GM12878 (cell line): ENCODE data around the gene COPS3. TPM values are rescaled to one million over a fixed set of nuclear protein-coding genes. Genes with fewer than 3 reads are reported as not detected.

Experiments
- ATAC-seq: fragments of 200-7000 bp; cut with Tn5 transposase; 3 replicates; pipeline ENCODE4 v1.9.1; 2020; ENCODE audit warnings: mild to moderate bottlenecking, moderate library complexity
- BruUV-seq: library from RNA; stranded (reverse); fragments of 400-500 nt; replicated peaks from 2 replicates; lab custom pipeline; 2021; lab: Mats Ljungman, UMichigan
- CTCF ChIA-PET: fragments of 300-600 bp; sonication (Branson Sonifier 250); formaldehyde crosslinking; extraction: SDS; loops from one replicate; lab custom pipeline; 2021; ENCODE audit warnings: inconsistent platforms; lab: Yijun Ruan, JAX
- POLR2A ChIA-PET: fragments of 350-600 bp; formaldehyde crosslinking; extraction: SDS; loops from one replicate; lab custom pipeline; 2021; ENCODE audit warnings: inconsistent platforms; lab: Charles Lee
- RAD21 ChIA-PET: fragments of 300-600 bp; sonication (Branson Sonifier 250); formaldehyde crosslinking; loops from one replicate; lab custom pipeline; 2023; ENCODE audit warnings: antibody characterized with exemption; ENCODE audit not compliant: unreplicated experiment; lab: Charles Lee
- SMC1A ChIA-PET: fragments of 300-600 bp; sonication (Branson Sonifier 250); formaldehyde crosslinking; loops from one replicate; lab custom pipeline; 2023; ENCODE audit not compliant: unreplicated experiment, uncharacterized antibody; lab: Charles Lee
- DNase-seq: peaks from one replicate; pipeline ENCODE4 v3.0.0-alpha.2; 2011; ENCODE audit warnings: low read depth, low spot score
- FAIRE-seq: peaks from 3 replicates; lab custom pipeline; 2011; peaks lifted over from hg19 to GRCh38; lab: Jason Lieb, UNC
- H2AFZ ChIP-seq: 2 replicates; pipeline ENCODE4 v1.6.0; 2011; ENCODE audit warnings: low read depth, low read length, control low read depth; ENCODE audit not compliant: control insufficient read depth
- H3K27ac ChIP-seq: 2 replicates; pipeline ENCODE4 v1.5.1; 2011; ENCODE audit warnings: control low read depth; ENCODE audit not compliant: control insufficient read depth, insufficient read depth
- H3K27me3 ChIP-seq, 2 experiments: replicated peaks in 1 of 2; 2 replicates each; pipeline versions ENCODE4 v1.6.0 to v1.6.1; 2011; ENCODE audit warnings: low read length in 1 of 2; ENCODE audit not compliant: control insufficient read depth in 2 of 2, insufficient read depth in 2 of 2
- H3K36me3 ChIP-seq, 2 experiments: 2 replicates each; pipeline ENCODE4 v1.5.1; 2011; ENCODE audit warnings: low read length in 1 of 2; ENCODE audit not compliant: control insufficient read depth in 2 of 2, insufficient read depth in 2 of 2
- H3K4me1 ChIP-seq: 2 replicates; pipeline ENCODE4 v1.6.1; 2011; ENCODE audit warnings: mild to moderate bottlenecking, low read length, moderate library complexity, mixed read lengths; ENCODE audit not compliant: control insufficient read depth, insufficient read depth
- H3K4me2 ChIP-seq: 2 replicates; pipeline ENCODE4 v1.6.0; 2011; ENCODE audit warnings: control low read depth; ENCODE audit not compliant: control insufficient read depth, insufficient read depth
- H3K4me3 ChIP-seq: fragments of 200-600 bp; sonication (generic); 2 replicates; pipeline ENCODE4 v1.5.1; 2016
- H3K79me2 ChIP-seq: 2 replicates; pipeline ENCODE4 v1.6.0; 2011; ENCODE audit warnings: low read length; ENCODE audit not compliant: control insufficient read depth, insufficient read depth
- H3K9ac ChIP-seq: 2 replicates; pipeline ENCODE4 v1.8.0; 2011; ENCODE audit warnings: low read length, control low read depth, mixed read lengths; ENCODE audit not compliant: control insufficient read depth, insufficient read depth
- H3K9me3 ChIP-seq: replicated peaks from 3 replicates; pipeline ENCODE4 v1.5.1; 2011; ENCODE audit warnings: mild to moderate bottlenecking, low read length; ENCODE audit not compliant: control insufficient read depth, insufficient read depth
- H4K20me1 ChIP-seq: 2 replicates; pipeline ENCODE4 v1.6.0; 2011; ENCODE audit not compliant: control insufficient read depth, insufficient read depth
- CHD1 ChIP-seq: IDR thresholded peaks from 2 replicates; pipeline ENCODE4 v1.6.1; 2012; ENCODE audit warnings: low read depth, low read length, improper control_type of control experiment
- JUND ChIP-seq: IDR thresholded peaks from 2 replicates; pipeline ENCODE4 v1.6.1; 2012; ENCODE audit warnings: low read depth, mild to moderate bottlenecking, low read length, improper control_type of control experiment, moderate library complexity
- KAT2A ChIP-seq: conservative IDR thresholded peaks from 2 replicates; pipeline ENCODE4 v1.6.1; 2011; ENCODE audit warnings: low read depth, low read length; ENCODE audit not compliant: control insufficient read depth
- MEF2B ChIP-seq: fragments of 450-650 bp; IDR thresholded peaks from 2 replicates; pipeline ENCODE4 v1.6.1; 2018; ENCODE audit warnings: mild to moderate bottlenecking, moderate library complexity; ENCODE audit not compliant: partially characterized antibody, poor library complexity, severe bottlenecking
- NBN ChIP-seq: fragments of 450-650 bp; IDR thresholded peaks from 2 replicates; pipeline ENCODE4 v1.6.1; 2016
- NFXL1 ChIP-seq: fragments of 450-650 bp; IDR thresholded peaks from 2 replicates; pipeline ENCODE4 v1.6.1; 2017; ENCODE audit warnings: antibody characterized with exemption, mild to moderate bottlenecking, borderline replicate concordance
- NR2F1 ChIP-seq: fragments of 450-650 bp; conservative IDR thresholded peaks from 2 replicates; pipeline ENCODE4 v1.6.1; 2017; ENCODE audit warnings: mild to moderate bottlenecking
- PAX5 ChIP-seq: IDR thresholded peaks from 2 replicates; pipeline ENCODE4 v1.6.1; 2011; ENCODE audit warnings: low read depth, low read length, borderline replicate concordance
- POLR2AphosphoS5 ChIP-seq: IDR thresholded peaks from 2 replicates; pipeline ENCODE4 v1.6.1; 2011; ENCODE audit warnings: mild to moderate bottlenecking, low read length, inconsistent platforms
- SIN3A ChIP-seq: IDR thresholded peaks from 2 replicates; pipeline ENCODE4 v1.6.1; 2012; ENCODE audit warnings: low read depth, low read length, improper control_type of control experiment
- TARDBP ChIP-seq: IDR thresholded peaks from 2 replicates; pipeline ENCODE4 v1.6.1; 2016; ENCODE audit warnings: borderline replicate concordance
- WGBS: methylation state at CpG from one replicate; pipeline ENCODE4 v1.1.6; 2016; ENCODE audit warnings: low lambda C conversion rate; ENCODE audit not compliant: insufficient replicate concordance, insufficient coverage; ENCODE audit errors: missing lambda C conversion rate; 5-methylcytosine and 5-hydroxymethylcytosine counted together
- in situ Hi-C: fragments of 300-500 bp; cut with MboI; formaldehyde crosslinking; loops from 9 replicates; pipeline ENCODE4 v1.14.3; 2018; ENCODE audit warnings: mixed read lengths
- intact Hi-C: fragments of 100-400 bp; cut with micrococcal nuclease; formaldehyde crosslinking; loops from one replicate; pipeline ENCODE4 v1.14.2; 2022; ENCODE audit not compliant: unreplicated experiment
- polyA plus RNA-seq, 11 experiments: library from polyadenylated mRNA; depleted of rRNA in 4 of 11; unstranded in 6 of 11; stranded (reverse) in 5 of 11; fragments of >200 nt; fragmentation: Nextera tagmentation in 4 of 11; fragmentation: Illumina TruSeq in 1 of 11; extraction: Ambion mirVana in 4 of 11; extraction: Trizol in 1 of 11; gene quantifications; 1 replicate in 1 of 11; 2 replicates in 10 of 11; pipeline versions ENCODE4 v1.2.1 to v1.2.3, GENCODE V29; 2011 to 2016; ENCODE audit warnings: inconsistent platforms in 2 of 11, missing spikeins in 2 of 11, low read depth in 1 of 11
- total RNA-seq, 4 experiments: library from RNA; depleted of rRNA in 3 of 4; stranded (reverse); fragments of >200 nt in 3 of 4; fragmentation: Illumina TruSeq in 1 of 4; extraction: Trizol in 1 of 4; gene quantifications; 2 replicates each; pipeline versions ENCODE4 v1.2.1 to v1.2.3, GENCODE V29; 2013 to 2021
- TF ChIP-seq, protein P1 (sequence below): fragments of 450-650 bp; IDR thresholded peaks from 2 replicates; pipeline ENCODE4 v1.6.1; 2016; ENCODE audit warnings: mild to moderate bottlenecking
- TF ChIP-seq, protein P2 (sequence below): fragments of 450-650 bp; formaldehyde crosslinking; IDR thresholded peaks from 2 replicates; pipeline ENCODE4 v1.5.0; 2022; ENCODE audit warnings: mild to moderate bottlenecking, missing genetic modification characterization
- TF ChIP-seq, protein P3 (sequence below): IDR thresholded peaks from 2 replicates; pipeline ENCODE4 v1.6.1; 2012; ENCODE audit warnings: low read depth, low read length, improper control_type of control experiment

Gene COPS3
- total and polyA plus RNA-seq, 10 of the 15 experiments (the other 5 are each of a cell fraction or from before 2014, with no cell fraction given), result 99.7 to 187 (median 133) TPM

DNA sequence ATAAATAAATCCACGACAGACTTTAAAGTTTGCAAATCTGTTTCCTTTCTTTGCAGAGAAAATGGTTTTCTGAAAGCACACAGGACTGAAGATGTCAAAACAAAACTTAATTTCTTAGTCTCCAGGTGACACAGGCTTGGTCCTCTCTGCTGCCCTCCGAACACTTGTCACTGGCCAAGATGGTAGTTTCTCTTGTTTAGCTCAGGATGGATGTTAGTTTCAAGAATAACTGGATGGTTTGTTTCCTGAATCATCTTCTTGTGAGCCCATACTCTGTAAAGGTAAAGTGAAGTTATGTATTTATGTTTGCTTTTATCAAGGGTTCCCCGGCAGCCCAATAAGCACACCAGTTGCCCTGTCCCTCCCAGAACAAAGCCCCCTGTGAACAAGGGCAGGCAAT is 34.2 kb downstream of the COPS3 start:
- H3K27me3 ChIP-seq, result no peaks in the 10 kb centered on the region
- TF ChIP-seq PAX5 (no peak), JUND (no peak), NBN (no peak), NR2F1 (no peak), CHD1 (no peak), NFXL1 (no peak), POLR2AphosphoS5 (no peak), TARDBP (no peak), MEF2B (no peak), KAT2A (no peak), SIN3A (no peak)
- TF ChIP-seq, protein P1, sequence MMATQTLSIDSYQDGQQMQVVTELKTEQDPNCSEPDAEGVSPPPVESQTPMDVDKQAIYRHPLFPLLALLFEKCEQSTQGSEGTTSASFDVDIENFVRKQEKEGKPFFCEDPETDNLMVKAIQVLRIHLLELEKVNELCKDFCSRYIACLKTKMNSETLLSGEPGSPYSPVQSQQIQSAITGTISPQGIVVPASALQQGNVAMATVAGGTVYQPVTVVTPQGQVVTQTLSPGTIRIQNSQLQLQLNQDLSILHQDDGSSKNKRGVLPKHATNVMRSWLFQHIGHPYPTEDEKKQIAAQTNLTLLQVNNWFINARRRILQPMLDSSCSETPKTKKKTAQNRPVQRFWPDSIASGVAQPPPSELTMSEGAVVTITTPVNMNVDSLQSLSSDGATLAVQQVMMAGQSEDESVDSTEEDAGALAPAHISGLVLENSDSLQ, result no peak
- TF ChIP-seq, protein P2, sequence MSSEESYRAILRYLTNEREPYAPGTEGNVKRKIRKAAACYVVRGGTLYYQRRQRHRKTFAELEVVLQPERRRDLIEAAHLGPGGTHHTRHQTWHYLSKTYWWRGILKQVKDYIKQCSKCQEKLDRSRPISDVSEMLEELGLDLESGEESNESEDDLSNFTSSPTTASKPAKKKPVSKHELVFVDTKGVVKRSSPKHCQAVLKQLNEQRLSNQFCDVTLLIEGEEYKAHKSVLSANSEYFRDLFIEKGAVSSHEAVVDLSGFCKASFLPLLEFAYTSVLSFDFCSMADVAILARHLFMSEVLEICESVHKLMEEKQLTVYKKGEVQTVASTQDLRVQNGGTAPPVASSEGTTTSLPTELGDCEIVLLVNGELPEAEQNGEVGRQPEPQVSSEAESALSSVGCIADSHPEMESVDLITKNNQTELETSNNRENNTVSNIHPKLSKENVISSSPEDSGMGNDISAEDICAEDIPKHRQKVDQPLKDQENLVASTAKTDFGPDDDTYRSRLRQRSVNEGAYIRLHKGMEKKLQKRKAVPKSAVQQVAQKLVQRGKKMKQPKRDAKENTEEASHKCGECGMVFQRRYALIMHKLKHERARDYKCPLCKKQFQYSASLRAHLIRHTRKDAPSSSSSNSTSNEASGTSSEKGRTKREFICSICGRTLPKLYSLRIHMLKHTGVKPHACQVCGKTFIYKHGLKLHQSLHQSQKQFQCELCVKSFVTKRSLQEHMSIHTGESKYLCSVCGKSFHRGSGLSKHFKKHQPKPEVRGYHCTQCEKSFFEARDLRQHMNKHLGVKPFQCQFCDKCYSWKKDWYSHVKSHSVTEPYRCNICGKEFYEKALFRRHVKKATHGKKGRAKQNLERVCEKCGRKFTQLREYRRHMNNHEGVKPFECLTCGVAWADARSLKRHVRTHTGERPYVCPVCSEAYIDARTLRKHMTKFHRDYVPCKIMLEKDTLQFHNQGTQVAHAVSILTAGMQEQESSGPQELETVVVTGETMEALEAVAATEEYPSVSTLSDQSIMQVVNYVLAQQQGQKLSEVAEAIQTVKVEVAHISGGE (CRISPR knock-in tag), result no peak
- TF ChIP-seq, protein P3, sequence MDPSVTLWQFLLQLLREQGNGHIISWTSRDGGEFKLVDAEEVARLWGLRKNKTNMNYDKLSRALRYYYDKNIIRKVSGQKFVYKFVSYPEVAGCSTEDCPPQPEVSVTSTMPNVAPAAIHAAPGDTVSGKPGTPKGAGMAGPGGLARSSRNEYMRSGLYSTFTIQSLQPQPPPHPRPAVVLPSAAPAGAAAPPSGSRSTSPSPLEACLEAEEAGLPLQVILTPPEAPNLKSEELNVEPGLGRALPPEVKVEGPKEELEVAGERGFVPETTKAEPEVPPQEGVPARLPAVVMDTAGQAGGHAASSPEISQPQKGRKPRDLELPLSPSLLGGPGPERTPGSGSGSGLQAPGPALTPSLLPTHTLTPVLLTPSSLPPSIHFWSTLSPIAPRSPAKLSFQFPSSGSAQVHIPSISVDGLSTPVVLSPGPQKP, result no peak
- no peak overlapping the region for H3K4me3 ChIP-seq
- BruUV-seq, result no TSS peak
- intact Hi-C loops (no loop called here), in situ Hi-C loops (no loop called here)
- 99% methylated on average over 3 of the region's 3 CpGs for WGBS
- ChIA-PET POLR2A (interaction anchor here (0.6 kb wide), 1 partner anchor 726 kb away, joined by 3 read pairs; no protein-coding TSS in a partner anchor), SMC1A (interaction anchor here (1.5 kb wide), 1 partner anchor 32 kb away, joined by 4 read pairs; no protein-coding TSS in a partner anchor), RAD21 (no interaction called here), CTCF (interaction anchor here (0.7 to 2.0 kb wide), 3 partner anchors 12 to 66 kb away, joined by 3 to 7 read pairs (median 3); no protein-coding TSS in a partner anchor)
- H3K4me2 ChIP-seq, result no peak overlapping the region
- FAIRE-seq, result no peak
- H2AFZ ChIP-seq, result no peak overlapping the region
- H3K9me3 ChIP-seq, result no peaks in the 10 kb centered on the region
- no peak for DNase-seq
- no peak overlapping the region for H3K27ac ChIP-seq
- no peaks in the 10 kb centered on the region for H4K20me1 ChIP-seq
- H3K9ac ChIP-seq, result no peak overlapping the region
- ATAC-seq, result no peak
- no peaks in the 10 kb centered on the region for H3K4me1 ChIP-seq
- no peaks in the 10 kb centered on the region for H3K79me2 ChIP-seq
- peaks cover 0 to 9% of the 10 kb centered on the region in 2 experiments; a peak in 3 of 4 replicates for H3K36me3 ChIP-seq
